ENCODE measurements around the gene SORCS2.

DNA sequence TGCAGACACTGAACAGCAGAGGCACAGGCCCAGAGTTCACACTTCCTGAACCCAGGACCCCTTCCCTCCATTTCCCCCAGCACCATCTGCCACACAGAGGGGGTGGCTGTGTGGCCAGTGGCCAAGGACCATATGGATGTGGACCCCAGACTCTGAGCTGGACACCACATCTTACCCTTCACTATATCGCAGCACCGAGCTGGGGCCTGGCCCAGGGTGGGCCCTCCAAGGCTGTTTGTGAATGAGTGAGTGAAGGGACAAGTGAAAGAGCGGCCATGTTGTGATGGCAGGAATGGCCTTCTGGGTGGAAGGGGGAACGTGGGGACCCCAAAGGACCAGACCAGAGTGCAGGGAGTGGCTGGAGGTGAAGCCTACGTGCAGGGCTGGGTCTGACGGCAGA, 498.7 kb downstream of the SORCS2 start:
- no peak for TF ChIP-seq MXI1 (conservative IDR thresholded peaks at IDR 0.05; ENCODE audit: poor library complexity, severe bottlenecking)
- TF ChIP-seq EZH2 (IDR thresholded peaks at IDR 0.05; ENCODE audit: borderline replicate concordance, insufficient read depth, low read length, poor library complexity, severe bottlenecking) = no peak
- TF ChIP-seq, protein P1, sequence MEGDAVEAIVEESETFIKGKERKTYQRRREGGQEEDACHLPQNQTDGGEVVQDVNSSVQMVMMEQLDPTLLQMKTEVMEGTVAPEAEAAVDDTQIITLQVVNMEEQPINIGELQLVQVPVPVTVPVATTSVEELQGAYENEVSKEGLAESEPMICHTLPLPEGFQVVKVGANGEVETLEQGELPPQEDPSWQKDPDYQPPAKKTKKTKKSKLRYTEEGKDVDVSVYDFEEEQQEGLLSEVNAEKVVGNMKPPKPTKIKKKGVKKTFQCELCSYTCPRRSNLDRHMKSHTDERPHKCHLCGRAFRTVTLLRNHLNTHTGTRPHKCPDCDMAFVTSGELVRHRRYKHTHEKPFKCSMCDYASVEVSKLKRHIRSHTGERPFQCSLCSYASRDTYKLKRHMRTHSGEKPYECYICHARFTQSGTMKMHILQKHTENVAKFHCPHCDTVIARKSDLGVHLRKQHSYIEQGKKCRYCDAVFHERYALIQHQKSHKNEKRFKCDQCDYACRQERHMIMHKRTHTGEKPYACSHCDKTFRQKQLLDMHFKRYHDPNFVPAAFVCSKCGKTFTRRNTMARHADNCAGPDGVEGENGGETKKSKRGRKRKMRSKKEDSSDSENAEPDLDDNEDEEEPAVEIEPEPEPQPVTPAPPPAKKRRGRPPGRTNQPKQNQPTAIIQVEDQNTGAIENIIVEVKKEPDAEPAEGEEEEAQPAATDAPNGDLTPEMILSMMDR (IDR thresholded peaks at IDR 0.05; ENCODE audit: poor library complexity, severe bottlenecking) = no peak
- TF ChIP-seq SMC3 (conservative IDR thresholded peaks at IDR 0.05; ENCODE audit: poor library complexity) = no peak
- no peak for TF ChIP-seq EP300 (conservative IDR thresholded peaks at IDR 0.05; ENCODE audit: poor library complexity, severe bottlenecking)
- TF ChIP-seq RAD21 (conservative IDR thresholded peaks at IDR 0.05) = no peak
- TF ChIP-seq, protein P2, sequence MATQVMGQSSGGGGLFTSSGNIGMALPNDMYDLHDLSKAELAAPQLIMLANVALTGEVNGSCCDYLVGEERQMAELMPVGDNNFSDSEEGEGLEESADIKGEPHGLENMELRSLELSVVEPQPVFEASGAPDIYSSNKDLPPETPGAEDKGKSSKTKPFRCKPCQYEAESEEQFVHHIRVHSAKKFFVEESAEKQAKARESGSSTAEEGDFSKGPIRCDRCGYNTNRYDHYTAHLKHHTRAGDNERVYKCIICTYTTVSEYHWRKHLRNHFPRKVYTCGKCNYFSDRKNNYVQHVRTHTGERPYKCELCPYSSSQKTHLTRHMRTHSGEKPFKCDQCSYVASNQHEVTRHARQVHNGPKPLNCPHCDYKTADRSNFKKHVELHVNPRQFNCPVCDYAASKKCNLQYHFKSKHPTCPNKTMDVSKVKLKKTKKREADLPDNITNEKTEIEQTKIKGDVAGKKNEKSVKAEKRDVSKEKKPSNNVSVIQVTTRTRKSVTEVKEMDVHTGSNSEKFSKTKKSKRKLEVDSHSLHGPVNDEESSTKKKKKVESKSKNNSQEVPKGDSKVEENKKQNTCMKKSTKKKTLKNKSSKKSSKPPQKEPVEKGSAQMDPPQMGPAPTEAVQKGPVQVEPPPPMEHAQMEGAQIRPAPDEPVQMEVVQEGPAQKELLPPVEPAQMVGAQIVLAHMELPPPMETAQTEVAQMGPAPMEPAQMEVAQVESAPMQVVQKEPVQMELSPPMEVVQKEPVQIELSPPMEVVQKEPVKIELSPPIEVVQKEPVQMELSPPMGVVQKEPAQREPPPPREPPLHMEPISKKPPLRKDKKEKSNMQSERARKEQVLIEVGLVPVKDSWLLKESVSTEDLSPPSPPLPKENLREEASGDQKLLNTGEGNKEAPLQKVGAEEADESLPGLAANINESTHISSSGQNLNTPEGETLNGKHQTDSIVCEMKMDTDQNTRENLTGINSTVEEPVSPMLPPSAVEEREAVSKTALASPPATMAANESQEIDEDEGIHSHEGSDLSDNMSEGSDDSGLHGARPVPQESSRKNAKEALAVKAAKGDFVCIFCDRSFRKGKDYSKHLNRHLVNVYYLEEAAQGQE (IDR thresholded peaks at IDR 0.05; ENCODE audit: borderline replicate concordance) = no peak
- no peak for TF ChIP-seq POLR2AphosphoS5 (IDR thresholded peaks at IDR 0.05)

All from neural cell (in vitro differentiated cells).